Activated naive CD4-positive, alpha-beta T cell treated with anti-CD3 and anti-CD28 coated beads for 36 hours (primary cell): ENCODE results near the gene METTL9. TPM values are rescaled to one million over a fixed set of nuclear protein-coding genes. Genes with fewer than 3 reads are reported as not detected.
"Not testable (repeated sequence)": the region's sequence is repeated elsewhere in the genome, so short reads cannot be mapped to it uniquely, and the experiment has no call there.

ENCODE experiments used
- CTCF ChIA-PET: fragments of 350-600 bp; sonication (Branson Sonifier 250); formaldehyde crosslinking; loops from one replicate; lab custom pipeline; 2021; ENCODE audit warnings: antibody characterized with exemption; lab: Charles Lee
- DNase-seq: peaks from one replicate; pipeline ENCODE4 v3.0.0-alpha.2; 2020
- H3K27ac Mint-ChIP-seq: one replicate; pipeline ENCODE4 v1.8.0; 2021; ENCODE audit warnings: mild to moderate bottlenecking, mixed read lengths
- H3K27me3 Mint-ChIP-seq: one replicate; pipeline ENCODE4 v1.8.0; 2021; ENCODE audit warnings: low read depth, mixed read lengths
- H3K36me3 Mint-ChIP-seq: one replicate; pipeline ENCODE4 v1.8.0; 2021; ENCODE audit warnings: low read depth, mixed read lengths
- H3K4me1 Mint-ChIP-seq: one replicate; pipeline ENCODE4 v1.8.0; 2021; ENCODE audit warnings: low read depth, mixed read lengths
- H3K4me3 Mint-ChIP-seq: one replicate; pipeline ENCODE4 v1.8.0; 2021; ENCODE audit warnings: mild to moderate bottlenecking, moderate library complexity, mixed read lengths
- H3K9me3 Mint-ChIP-seq: one replicate; pipeline ENCODE4 v1.8.0; 2021; ENCODE audit warnings: mixed read lengths
- intact Hi-C: fragments of 100-400 bp; cut with micrococcal nuclease; formaldehyde crosslinking; loops from one replicate; pipeline ENCODE4 v1.15.1; 2023
- total RNA-seq, 2 experiments: library from RNA; stranded (reverse); gene quantifications; one replicate each; pipeline ENCODE4 v1.2.3, GENCODE V29; 2021

METTL9 gene
- total RNA-seq = 10 to 100 TPM; 82.5 to 85.1 TPM

DNA sequence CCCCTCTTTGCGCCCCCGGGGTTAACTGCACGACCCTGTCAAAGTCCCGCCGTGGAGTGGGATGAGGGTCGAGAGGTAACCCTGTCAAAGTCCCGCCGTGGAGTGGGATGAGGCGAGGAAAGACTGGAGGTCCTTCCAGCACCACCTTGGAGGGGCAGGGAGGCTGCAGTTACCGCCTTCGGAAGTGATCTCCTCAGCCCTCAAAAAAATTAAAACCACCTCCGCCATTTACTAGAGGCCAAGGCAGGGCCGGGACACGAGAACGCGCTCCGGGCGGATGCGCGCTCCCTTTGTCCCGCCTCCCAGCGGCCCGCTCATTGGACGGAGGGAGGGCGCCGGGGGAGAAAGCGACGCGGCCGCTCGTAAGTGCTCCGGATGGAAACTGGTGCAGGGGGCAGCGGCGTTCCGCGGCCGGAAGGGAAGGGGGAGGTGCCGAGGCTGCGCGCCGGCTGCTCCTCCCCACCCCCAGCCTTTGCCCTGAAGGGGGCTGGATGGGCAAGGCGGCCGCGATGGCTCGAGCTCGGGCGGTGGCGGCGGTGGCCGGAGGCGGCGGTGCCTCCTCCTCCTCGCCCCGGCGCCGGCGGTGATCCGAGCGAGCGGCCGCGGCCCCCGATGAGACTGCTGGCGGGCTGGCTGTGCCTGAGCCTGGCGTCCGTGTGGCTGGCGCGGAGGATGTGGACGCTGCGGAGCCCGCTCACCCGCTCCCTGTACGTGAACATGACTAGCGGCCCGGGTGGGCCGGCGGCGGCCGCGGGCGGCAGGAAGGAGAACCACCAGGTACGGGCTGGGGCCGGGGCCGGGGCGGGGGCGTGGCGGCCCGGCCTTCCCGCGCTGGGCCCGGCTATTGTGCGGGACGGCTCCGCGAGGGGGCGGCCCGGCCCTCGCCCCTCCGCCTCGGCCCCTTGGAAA, at the start of gene METTL9:
TSS of gene METTL9 (plus strand) at position 456 of the 909 bp plus-strand sequence. CDS start at position 613, 157 bp downstream.
- no peaks in the 10 kb centered on the region for H3K27me3 Mint-ChIP-seq
- CTCF ChIA-PET = no interaction called here
- H3K4me1 Mint-ChIP-seq = peaks cover 56% of the 10 kb centered on the region
- peaks cover 1% of the 10 kb centered on the region for H3K36me3 Mint-ChIP-seq
- H3K4me3 Mint-ChIP-seq = peak within 1 kb of the TSS; percentile 86
- intact Hi-C loops = loop anchor here (1.0 to 5.0 kb wide), 7 partner anchors 27 to 1550 kb away; partner anchors contain the start of gene USP31
- H3K9me3 Mint-ChIP-seq = no peaks in the 10 kb centered on the region
- H3K27ac Mint-ChIP-seq = peak within 1 kb of the TSS; percentile 87
- DNase-seq = peak; percentile 95

DNA sequence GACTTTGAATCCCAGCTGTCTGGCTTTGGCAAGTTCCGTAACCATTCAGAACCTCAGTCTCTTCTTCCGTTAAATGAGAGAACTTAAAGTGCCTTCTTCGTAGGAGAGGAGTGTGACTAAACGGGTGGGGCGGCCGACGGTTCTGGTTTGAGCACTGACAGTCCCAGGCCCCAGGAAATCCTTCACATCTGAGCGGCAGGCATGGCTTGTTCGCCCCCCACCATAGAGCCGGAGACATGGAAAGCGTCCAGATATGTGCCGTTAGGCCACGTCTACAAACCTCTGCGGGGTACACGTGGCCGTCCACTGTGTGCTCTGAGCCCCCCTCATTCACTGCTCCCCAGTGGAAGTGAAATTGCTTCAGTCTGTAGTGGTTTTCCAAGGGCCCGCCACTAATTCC, 49.4 kb upstream of the METTL9 start:
- H3K36me3 Mint-ChIP-seq, H3K4me3 Mint-ChIP-seq, H3K4me1 Mint-ChIP-seq, DNase-seq, H3K27me3 Mint-ChIP-seq, CTCF ChIA-PET, H3K27ac Mint-ChIP-seq, H3K9me3 Mint-ChIP-seq, intact Hi-C loops: not testable (repeated sequence)

GRCh38 chr16:21550435-21550834, 48.9 kb upstream of the METTL9 start:
- CTCF ChIA-PET = not testable (repeated sequence)

GRCh38 chr16:21551076-21551475, 48.3 kb upstream of the METTL9 start:
- DNase-seq, H3K27ac Mint-ChIP-seq, H3K4me1 Mint-ChIP-seq, H3K36me3 Mint-ChIP-seq, H3K9me3 Mint-ChIP-seq, intact Hi-C loops, CTCF ChIA-PET, H3K27me3 Mint-ChIP-seq, H3K4me3 Mint-ChIP-seq: not testable (repeated sequence)

More at GRCh38 chr16:21550435-21550834, 48.9 kb upstream of the METTL9 start:
- H3K4me3 Mint-ChIP-seq, H3K27ac Mint-ChIP-seq, H3K36me3 Mint-ChIP-seq, H3K27me3 Mint-ChIP-seq, DNase-seq, H3K9me3 Mint-ChIP-seq, intact Hi-C loops, H3K4me1 Mint-ChIP-seq: not testable (repeated sequence)

DNA sequence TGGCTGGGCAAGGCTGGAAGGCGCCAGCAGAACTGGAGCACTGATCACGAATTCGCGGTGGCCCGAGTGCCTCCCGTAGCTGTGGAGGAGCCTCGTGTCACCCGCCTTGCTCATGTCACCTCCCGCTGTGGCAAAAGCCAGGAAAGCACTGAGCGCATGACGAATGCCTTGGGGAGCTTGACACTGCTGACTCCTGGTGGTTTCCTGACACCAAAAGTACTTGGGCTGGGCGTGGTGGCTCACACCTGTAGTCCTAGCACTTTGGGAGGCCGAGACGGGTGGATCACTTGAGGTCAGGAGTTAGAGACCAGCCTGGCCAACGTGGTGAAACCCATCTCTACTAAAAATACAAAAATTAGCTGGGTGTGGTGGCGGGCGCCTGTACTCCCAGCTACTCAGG, 47.8 kb upstream of the METTL9 start:
- H3K4me1 Mint-ChIP-seq, H3K27me3 Mint-ChIP-seq, intact Hi-C loops, CTCF ChIA-PET, H3K36me3 Mint-ChIP-seq, H3K4me3 Mint-ChIP-seq, H3K27ac Mint-ChIP-seq, DNase-seq, H3K9me3 Mint-ChIP-seq: not testable (repeated sequence)

DNA sequence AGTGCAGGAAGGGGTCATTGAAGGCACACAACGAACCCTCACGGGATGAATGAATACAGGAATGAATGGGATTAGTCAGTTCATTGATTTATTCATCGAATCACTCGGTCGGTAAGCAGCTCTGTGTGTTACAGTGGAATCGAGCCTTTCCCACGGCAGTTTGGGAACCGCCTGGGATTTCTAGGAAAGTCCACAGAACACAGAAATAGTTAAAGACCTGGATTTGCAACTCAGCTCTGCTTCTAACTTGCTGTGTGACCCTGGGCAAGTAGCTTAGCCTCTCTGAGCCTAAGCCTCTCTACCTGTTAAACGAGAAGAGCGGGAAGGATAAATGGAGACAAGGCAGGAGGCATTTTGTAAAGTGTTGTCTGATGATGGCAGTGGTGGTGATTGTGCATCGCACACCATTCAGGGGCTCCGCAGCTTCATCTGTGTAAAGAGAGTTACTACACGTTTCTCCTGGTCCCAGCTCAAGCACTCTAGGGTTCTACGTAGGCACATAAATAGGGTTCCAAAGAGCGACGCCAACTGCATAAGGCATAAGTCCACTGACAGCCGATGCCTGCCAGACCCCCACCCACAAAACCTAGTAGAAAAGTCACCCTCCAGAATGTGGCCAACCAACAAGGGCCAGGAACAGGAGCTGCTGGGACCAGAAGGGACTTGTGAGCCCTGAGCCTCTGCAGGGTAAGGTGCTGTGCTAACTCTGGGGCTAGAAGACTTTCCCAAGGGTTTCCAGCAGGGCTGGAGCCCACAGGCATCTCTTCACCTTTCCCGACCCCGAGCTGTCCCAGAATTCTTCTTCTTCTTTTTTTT, 45.7 kb upstream of the METTL9 start:
- H3K36me3 Mint-ChIP-seq, H3K27ac Mint-ChIP-seq, H3K4me3 Mint-ChIP-seq, H3K9me3 Mint-ChIP-seq, H3K4me1 Mint-ChIP-seq, DNase-seq: not testable (repeated sequence)
- CTCF ChIA-PET = interaction anchor here (0.6 to 1.3 kb wide), 7 partner anchors 8 to 1153 kb away, joined by 3 to 7 read pairs (median 3); no protein-coding TSS in a partner anchor
- H3K27me3 Mint-ChIP-seq = peaks cover 10% of the 10 kb centered on the region
- intact Hi-C loops = loop anchor here (2.0 kb wide), 2 partner anchors 253 to 1507 kb away; no protein-coding TSS in a partner anchor

- intact Hi-C loops = loop anchor here (1.0 to 5.0 kb wide), 5 partner anchors 35 to 1506 kb away; no protein-coding TSS in a partner anchor
- DNase-seq = peak; percentile 96
- H3K36me3 Mint-ChIP-seq = no peaks in the 10 kb centered on the region
- H3K27ac Mint-ChIP-seq = no peak overlapping the region
- no peaks in the 10 kb centered on the region for H3K9me3 Mint-ChIP-seq
- CTCF ChIA-PET = interaction anchor here (0.6 to 1.3 kb wide), 4 partner anchors 15 to 254 kb away, joined by 3 to 7 read pairs (median 4); no protein-coding TSS in a partner anchor
- H3K4me3 Mint-ChIP-seq = peak overlapping the region; percentile 33
- peaks cover 9% of the 10 kb centered on the region for H3K4me1 Mint-ChIP-seq
- H3K27me3 Mint-ChIP-seq = peaks cover 10% of the 10 kb centered on the region
Observed at GRCh38 chr16:21554795-21555585, 44.4 kb upstream of the METTL9 start.

GRCh38 chr16:21555621-21556020, 43.8 kb upstream of the METTL9 start:
- intact Hi-C loops = loop anchor here (1.0 to 5.0 kb wide), 5 partner anchors 35 to 1505 kb away; no protein-coding TSS in a partner anchor
- H3K27ac Mint-ChIP-seq, DNase-seq, H3K36me3 Mint-ChIP-seq, H3K4me3 Mint-ChIP-seq, H3K9me3 Mint-ChIP-seq, H3K4me1 Mint-ChIP-seq: not testable (repeated sequence)
- CTCF ChIA-PET = interaction anchor here (0.6 to 0.9 kb wide), 3 partner anchors 15 to 254 kb away, joined by 3 to 5 read pairs (median 3); no protein-coding TSS in a partner anchor
- peaks cover 10% of the 10 kb centered on the region for H3K27me3 Mint-ChIP-seq

DNA sequence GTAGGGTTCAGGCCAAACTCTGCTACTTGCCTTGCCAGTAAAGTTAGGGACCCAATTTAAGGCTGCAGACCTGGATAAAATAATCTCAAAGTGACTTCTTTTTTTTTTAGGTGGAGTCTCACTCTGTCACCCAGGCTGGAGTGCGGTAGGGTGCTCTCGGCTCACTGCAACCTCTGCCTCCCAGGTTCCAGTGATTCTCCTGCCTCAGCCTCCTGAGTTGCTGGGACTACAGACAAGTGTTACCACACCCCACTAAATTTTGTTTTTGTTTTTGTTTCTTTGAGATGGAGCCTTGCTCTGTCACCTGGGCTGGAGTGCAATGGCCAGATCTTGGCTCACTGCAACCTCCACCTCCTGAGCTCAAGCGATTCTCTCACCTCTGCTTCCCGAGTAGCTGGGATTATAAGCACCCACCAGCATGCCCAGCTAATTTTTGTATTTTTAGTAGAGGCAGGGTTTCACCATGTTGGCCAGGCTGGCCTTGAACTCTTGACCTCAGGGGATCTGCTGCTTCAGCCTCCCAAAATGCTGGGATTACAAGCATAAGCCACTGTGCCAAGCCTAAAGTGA, 43.3 kb upstream of the METTL9 start:
- CTCF ChIA-PET = interaction anchor here (0.6 to 0.9 kb wide), 3 partner anchors 32 to 255 kb away, joined by 3 to 5 read pairs (median 3); no protein-coding TSS in a partner anchor
- intact Hi-C loops = loop anchor here (5.0 kb wide), 2 partner anchors 369 to 1391 kb away; no protein-coding TSS in a partner anchor
- peaks cover 10% of the 10 kb centered on the region for H3K27me3 Mint-ChIP-seq
- H3K27ac Mint-ChIP-seq, H3K9me3 Mint-ChIP-seq, DNase-seq, H3K36me3 Mint-ChIP-seq, H3K4me3 Mint-ChIP-seq, H3K4me1 Mint-ChIP-seq: not testable (repeated sequence)

DNA sequence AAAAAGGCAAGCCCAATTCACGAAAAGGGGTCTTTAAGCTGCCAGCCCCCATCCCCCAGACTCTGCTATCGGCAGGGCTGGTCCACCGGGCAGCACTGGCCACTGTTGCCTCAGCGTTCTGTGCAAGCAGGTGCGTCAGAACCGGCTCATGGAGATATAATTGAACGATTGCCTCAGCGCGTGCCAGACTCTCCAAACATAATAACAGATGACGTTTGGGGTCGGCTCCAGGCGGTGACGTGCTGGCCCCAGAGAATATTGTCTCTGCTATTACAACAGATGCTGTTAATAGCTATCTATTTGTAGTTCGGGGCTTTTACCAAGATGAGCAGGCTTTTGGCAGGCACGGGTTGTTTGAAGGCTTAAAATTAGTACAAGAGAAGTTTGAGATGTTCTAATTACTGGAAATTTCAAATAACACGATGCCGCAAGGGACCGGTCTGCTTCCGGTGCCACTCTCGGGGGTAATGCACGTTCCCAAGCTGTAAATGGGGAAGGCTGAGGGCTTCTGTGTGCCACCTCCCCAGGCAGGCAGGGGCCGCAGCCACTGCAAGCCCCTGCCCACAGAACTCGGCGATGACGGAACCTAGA, 42.6 kb upstream of the METTL9 start:
- not testable (repeated sequence) for DNase-seq, H3K27ac Mint-ChIP-seq, H3K9me3 Mint-ChIP-seq, H3K4me3 Mint-ChIP-seq, H3K4me1 Mint-ChIP-seq, H3K36me3 Mint-ChIP-seq
- intact Hi-C loops = loop anchor here (5.0 kb wide), 2 partner anchors 369 to 1391 kb away; no protein-coding TSS in a partner anchor
- H3K27me3 Mint-ChIP-seq = peaks cover 10% of the 10 kb centered on the region
- CTCF ChIA-PET = interaction anchor here (0.7 kb wide), 1 partner anchor 127 kb away, joined by 3 read pairs; no protein-coding TSS in a partner anchor

- intact Hi-C loops = loop anchor here (10.0 kb wide), 1 partner anchor 1054 kb away; no protein-coding TSS in a partner anchor
- CTCF ChIA-PET = interaction anchor here (1.0 to 1.1 kb wide), 3 partner anchors 34 to 124 kb away, joined by 3 read pairs; no protein-coding TSS in a partner anchor
- no peak overlapping the region for H3K4me3 Mint-ChIP-seq
Observed at GRCh38 chr16:21560462-21560861, 38.9 kb upstream of the METTL9 start.

More at GRCh38 chr16:21560462-21560861, 38.9 kb upstream of the METTL9 start:
- H3K9me3 Mint-ChIP-seq = no peaks in the 10 kb centered on the region
- peaks cover 4% of the 10 kb centered on the region for H3K27me3 Mint-ChIP-seq
- DNase-seq = no peak
- H3K36me3 Mint-ChIP-seq = no peaks in the 10 kb centered on the region
- no peak overlapping the region for H3K27ac Mint-ChIP-seq
- H3K4me1 Mint-ChIP-seq = no peaks in the 10 kb centered on the region
